ENCODE results near the gene IER2.

Gene IER2, protein sequence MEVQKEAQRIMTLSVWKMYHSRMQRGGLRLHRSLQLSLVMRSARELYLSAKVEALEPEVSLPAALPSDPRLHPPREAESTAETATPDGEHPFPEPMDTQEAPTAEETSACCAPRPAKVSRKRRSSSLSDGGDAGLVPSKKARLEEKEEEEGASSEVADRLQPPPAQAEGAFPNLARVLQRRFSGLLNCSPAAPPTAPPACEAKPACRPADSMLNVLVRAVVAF

DNA sequence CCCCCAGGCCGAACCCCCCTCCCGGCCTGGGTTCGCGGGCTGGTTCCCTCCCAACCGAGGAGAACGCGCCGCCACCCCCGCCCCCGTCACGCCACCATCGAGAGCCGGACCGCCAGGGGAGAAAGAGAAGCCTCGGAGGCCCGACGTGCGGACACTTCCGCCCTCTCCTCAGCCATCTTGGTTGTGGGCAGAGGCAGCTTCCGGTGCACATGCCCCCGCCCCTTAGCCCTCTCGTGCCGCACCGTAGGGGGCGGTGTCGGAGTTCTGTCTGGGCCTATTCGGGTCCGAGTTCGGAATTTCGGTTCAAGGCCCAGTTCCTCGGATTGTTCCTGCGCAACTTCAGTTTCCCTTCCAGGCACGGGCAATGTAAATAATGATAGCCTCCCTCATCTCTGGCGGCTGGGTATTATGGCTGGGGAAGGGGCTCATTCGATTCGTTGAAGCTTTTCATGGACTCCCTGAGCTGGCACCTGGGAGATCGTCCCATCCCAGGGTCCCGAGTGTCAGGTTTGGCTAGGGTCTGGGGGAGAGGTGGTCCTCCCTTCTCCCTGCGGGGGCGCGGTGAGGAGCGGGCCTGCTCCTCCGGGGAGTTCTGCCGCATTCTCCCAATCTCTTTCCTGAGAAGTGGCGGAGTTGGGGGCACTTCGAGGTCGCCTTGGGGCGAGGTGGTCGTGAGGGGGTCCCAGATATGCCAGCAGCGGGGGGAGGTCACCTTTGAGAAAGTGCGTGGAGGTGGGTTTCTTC, at the start of gene IER2, which contains the start of gene STX10:
IER2 (plus strand) TSS at position 225 of the 744 bp plus-strand sequence. CDS start 2,776 bp downstream, outside the sequence.
STX10 (minus strand) TSS at position 189 of the 744 bp plus-strand sequence. CDS start 202 bp downstream, outside the sequence.
- H3K4me3 ChIP-seq (ENCODE audit: control insufficient read depth, low read depth, low read length): peak within 1 kb of the TSS; percentile 71
- DNase-seq (ENCODE audit: low read depth): peak; percentile 84
- TF ChIP-seq, protein P1, sequence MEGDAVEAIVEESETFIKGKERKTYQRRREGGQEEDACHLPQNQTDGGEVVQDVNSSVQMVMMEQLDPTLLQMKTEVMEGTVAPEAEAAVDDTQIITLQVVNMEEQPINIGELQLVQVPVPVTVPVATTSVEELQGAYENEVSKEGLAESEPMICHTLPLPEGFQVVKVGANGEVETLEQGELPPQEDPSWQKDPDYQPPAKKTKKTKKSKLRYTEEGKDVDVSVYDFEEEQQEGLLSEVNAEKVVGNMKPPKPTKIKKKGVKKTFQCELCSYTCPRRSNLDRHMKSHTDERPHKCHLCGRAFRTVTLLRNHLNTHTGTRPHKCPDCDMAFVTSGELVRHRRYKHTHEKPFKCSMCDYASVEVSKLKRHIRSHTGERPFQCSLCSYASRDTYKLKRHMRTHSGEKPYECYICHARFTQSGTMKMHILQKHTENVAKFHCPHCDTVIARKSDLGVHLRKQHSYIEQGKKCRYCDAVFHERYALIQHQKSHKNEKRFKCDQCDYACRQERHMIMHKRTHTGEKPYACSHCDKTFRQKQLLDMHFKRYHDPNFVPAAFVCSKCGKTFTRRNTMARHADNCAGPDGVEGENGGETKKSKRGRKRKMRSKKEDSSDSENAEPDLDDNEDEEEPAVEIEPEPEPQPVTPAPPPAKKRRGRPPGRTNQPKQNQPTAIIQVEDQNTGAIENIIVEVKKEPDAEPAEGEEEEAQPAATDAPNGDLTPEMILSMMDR (IDR thresholded peaks at IDR 0.05; ENCODE audit: control insufficient read depth, insufficient read depth, low read depth, low read length, missing control alignments): peak; percentile 60

DNA sequence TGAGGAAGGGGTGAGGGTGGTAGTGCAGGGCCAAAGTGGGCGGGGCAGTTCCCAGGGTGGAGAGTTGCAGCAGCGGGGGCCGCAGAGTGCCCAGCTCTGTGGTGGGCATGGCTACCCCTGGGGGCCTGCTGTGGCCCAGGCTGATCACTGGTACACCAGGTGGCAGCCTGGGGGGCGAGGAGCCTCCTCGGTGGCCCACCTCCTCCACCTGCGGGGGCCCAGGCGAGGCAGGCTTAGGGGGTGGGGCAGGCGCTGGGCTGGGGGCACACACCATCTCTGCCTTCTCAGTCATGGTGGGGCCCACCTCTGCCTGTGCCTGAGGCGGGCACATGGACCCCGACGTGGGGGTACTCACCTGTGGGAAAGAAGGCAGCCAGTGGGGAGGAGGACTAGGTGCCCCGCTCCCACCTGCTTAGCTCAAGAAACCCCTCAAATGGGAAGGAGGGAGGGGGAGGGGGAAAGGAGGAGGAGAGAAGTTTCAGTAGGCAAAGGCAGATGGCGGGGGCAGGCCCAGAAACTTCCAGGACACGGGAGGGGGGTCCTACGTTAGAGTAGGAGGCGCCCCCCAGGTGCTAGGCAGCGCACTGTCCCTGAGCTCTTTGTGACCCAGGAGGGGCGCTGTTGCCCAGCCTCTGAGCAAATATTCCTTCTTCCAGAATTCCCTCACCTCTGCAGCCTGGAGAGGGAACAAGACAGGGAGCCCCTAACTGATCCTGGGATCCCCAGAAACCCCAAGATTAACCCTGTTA, 49.2 kb upstream of the IER2 start:
- no peak overlapping the region for H3K4me3 ChIP-seq (ENCODE audit: control insufficient read depth, low read depth, low read length)
- DNase-seq (ENCODE audit: low read depth): no peak
- TF ChIP-seq, protein P1 (IDR thresholded peaks at IDR 0.05; ENCODE audit: control insufficient read depth, insufficient read depth, low read depth, low read length, missing control alignments): peak; percentile 43

DNA sequence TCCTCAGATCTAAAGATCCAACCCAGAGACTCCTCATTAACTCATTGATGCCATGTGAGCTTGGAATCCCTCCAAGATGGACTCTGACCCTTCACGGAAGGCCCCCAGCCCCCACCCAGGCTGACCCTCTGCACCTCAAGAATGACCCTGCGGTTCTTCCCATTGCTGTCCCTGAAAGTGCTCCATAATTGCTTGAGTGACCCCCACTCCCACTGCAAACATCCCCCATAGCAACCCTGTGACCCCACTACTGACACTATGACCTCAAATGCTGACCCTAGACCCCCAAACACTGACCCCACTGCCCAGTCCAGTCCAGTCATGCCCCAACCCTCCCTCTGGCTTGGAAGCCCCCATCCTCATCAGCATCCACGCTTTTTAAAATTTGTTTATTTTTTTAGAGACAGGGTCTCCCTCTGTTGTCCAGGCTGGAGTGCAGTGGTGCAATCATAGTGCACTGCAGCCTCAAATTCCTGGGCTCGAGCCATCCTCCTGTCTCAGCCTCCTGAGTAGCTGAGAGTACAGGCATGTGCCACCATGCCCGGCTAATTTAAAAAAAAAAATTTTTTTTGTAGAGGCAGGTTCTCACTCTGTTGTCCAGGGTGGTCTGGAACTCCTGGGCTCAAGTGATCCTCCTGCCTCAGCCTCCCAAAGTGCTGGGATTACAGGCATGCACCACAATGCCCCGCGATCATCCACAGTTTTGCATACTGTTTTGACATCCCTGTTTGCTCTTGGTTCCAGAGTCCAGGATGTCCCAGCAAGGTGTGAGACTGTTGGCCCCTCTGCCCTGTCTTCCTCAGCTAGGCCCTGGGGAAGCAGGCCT, 48.4 kb upstream of the IER2 start:
- TF ChIP-seq, protein P1 (IDR thresholded peaks at IDR 0.05; ENCODE audit: control insufficient read depth, insufficient read depth, low read depth, low read length, missing control alignments): no peak
- no peak for DNase-seq (ENCODE audit: low read depth)
- H3K4me3 ChIP-seq (ENCODE audit: control insufficient read depth, low read depth, low read length): no peak overlapping the region

DNA sequence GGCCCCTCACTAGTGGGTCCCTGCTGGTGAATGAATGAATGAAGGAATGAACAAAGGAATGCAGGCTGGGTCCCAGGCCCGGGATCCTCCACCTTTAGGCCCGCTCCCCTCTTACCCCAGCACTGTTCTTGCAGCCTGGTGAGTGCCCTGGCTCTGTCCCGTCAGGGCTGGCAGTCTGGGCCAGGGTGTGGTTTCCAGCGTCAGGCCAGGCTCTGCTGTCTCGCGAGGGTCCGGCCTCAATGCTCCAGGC, 47.9 kb upstream of the IER2 start:
- no peak overlapping the region for H3K4me3 ChIP-seq (ENCODE audit: control insufficient read depth, low read depth, low read length)
- TF ChIP-seq, protein P1 (IDR thresholded peaks at IDR 0.05; ENCODE audit: control insufficient read depth, insufficient read depth, low read depth, low read length, missing control alignments): no peak
- DNase-seq (ENCODE audit: low read depth): no peak

DNA sequence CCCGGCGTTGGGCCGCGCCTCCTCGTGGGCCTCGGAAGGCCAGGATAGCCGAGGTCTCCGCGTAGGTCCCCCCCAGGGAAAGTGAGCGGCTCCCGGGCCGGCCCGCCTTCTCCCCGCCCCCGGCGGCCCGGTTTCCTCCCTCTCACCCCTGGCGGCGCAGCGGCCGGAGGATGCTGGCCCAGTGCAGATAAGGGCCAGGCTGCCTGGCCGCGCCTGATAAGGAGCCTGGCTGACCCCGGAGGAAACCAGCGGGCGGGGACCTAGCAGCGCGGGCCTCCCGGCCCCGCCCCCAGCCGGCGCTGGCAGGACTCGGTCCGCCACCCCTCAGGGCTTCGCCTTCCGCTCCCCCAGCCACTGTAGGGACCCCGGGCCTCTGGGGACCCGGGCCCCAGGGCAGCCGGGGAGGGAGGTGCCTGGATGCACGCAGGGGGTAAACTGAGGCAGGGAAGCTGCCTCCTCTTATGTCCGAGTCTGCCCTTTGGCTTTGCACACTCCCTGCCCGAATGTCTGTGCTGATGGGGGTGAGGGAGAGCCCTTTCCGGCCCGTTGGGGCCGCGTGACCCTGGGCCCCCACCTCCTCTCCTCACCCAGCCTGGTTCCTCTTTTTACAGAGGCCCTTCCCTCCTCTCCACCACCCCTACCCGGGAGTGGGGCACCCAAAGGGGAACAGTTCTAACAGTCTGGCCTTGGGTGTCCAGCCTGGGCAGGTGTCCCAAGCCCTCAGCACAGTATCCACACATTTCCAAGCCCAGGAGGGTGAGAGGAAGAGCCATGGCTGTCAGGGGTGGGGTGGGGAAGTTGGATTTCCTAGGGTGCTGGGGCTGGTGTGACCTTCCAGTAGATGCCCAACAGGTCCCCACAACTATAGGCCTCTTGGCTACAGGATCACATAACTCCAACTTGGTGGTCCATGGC, 47.3 kb upstream of the IER2 start, which contains the start of gene LYL1:
LYL1 (minus strand) TSS at position 193 of the 915 bp plus-strand sequence. CDS start 1,687 bp downstream, outside the sequence.
- TF ChIP-seq, protein P1 (IDR thresholded peaks at IDR 0.05; ENCODE audit: control insufficient read depth, insufficient read depth, low read depth, low read length, missing control alignments): no peak
- DNase-seq (ENCODE audit: low read depth): no peak

More for the DNA sequence above, 47.3 kb upstream of the IER2 start, which contains the start of gene LYL1:
- H3K4me3 ChIP-seq (ENCODE audit: control insufficient read depth, low read depth, low read length): no peak within 1 kb of the TSS
